ENCODE results near the gene PTPRN2.

DNA sequence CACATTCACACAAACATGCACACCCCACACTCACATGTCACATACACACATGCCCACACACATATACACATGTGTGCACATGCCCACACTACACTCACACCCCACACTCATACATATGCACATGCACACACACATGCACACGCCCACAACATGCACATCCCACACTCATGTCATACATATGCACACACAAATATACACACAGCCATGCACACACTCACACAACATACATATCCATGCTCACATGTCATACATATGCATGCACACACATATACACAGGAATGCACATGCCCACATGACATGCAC, 1031.0 kb downstream of the PTPRN2 start:
- TF ChIP-seq, protein P1, sequence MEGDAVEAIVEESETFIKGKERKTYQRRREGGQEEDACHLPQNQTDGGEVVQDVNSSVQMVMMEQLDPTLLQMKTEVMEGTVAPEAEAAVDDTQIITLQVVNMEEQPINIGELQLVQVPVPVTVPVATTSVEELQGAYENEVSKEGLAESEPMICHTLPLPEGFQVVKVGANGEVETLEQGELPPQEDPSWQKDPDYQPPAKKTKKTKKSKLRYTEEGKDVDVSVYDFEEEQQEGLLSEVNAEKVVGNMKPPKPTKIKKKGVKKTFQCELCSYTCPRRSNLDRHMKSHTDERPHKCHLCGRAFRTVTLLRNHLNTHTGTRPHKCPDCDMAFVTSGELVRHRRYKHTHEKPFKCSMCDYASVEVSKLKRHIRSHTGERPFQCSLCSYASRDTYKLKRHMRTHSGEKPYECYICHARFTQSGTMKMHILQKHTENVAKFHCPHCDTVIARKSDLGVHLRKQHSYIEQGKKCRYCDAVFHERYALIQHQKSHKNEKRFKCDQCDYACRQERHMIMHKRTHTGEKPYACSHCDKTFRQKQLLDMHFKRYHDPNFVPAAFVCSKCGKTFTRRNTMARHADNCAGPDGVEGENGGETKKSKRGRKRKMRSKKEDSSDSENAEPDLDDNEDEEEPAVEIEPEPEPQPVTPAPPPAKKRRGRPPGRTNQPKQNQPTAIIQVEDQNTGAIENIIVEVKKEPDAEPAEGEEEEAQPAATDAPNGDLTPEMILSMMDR (IDR thresholded peaks at IDR 0.05; ENCODE audit: control extremely low read depth in 1 of 3, insufficient read depth in 1 of 3, low read depth in 1 of 3, low read length in 3 of 3) = no peak
- TF ChIP-seq TAF1 (IDR thresholded peaks at IDR 0.05; ENCODE audit: low read depth, low read length) (no peak), RFX5 (IDR thresholded peaks at IDR 0.05; ENCODE audit: borderline replicate concordance, low read depth, low read length) (no peak), POLR2AphosphoS5 (IDR thresholded peaks at IDR 0.05; ENCODE audit: low read depth, low read length) (no peak), YY1 (IDR thresholded peaks at IDR 0.05; ENCODE audit: low read depth, low read length) (no peak)

All from H1 (cell line).